ENCODE results near the gene TEDC2.
"Not testable (repeated sequence)": the region's sequence is repeated elsewhere in the genome, so short reads cannot be mapped to it uniquely, and the experiment has no call there.

TEDC2 gene

DNA sequence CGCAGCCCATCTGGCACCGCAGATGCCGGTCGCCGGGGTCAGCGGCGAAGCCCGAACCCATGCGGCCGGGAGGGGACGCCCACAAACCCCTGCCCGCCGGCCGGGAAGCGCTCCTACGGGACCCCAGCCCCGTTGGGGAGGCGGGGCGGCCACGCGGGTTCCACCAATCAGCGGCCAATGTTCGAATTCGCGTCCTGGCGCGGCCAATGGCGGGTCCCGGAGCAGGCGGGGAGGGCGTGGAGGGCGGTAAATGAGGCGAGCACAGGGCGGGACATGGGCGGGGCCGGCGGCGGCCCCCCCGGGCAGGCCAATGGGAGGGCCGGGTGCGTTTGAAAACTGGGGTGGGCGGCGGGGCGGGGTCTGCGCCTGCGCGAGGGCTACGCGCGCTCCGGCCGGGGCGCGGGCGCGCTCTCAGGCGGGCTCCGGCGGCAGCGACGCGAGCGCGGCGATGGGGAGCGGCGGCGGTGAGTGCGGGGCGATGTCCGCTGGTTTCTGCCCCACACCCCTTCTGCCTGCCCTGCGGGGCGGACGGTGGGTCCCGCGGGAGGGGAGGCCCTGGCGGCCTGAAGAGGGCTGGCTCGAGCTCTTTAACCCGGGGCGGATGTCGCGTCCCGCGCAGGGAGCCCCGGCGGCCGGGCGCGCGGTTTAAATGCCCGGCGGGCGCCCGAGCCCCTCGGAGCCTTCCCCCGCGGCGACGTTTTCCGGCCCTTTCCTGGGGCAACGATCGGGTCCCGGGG, 30.7 kb upstream of the TEDC2 start, which contains the start of gene CCNF:
Gene CCNF (plus strand): TSS at position 414 of the 737 bp plus-strand sequence. CDS start 35 bp downstream, at position 449.
- POLR2A ChIA-PET = interaction anchor here (0.5 to 0.6 kb wide), 2 partner anchors 15 to 16 kb away, joined by 3 read pairs; no protein-coding TSS in a partner anchor
- DNase-seq (ENCODE audit: extremely low spot score) = peak; percentile 100
- CTCF ChIA-PET = interaction anchor here (0.7 to 3.0 kb wide), 13 partner anchors 11 to 235 kb away, joined by 3 to 17 read pairs (median 4); no protein-coding TSS in a partner anchor
- TF ChIP-seq, protein P1, sequence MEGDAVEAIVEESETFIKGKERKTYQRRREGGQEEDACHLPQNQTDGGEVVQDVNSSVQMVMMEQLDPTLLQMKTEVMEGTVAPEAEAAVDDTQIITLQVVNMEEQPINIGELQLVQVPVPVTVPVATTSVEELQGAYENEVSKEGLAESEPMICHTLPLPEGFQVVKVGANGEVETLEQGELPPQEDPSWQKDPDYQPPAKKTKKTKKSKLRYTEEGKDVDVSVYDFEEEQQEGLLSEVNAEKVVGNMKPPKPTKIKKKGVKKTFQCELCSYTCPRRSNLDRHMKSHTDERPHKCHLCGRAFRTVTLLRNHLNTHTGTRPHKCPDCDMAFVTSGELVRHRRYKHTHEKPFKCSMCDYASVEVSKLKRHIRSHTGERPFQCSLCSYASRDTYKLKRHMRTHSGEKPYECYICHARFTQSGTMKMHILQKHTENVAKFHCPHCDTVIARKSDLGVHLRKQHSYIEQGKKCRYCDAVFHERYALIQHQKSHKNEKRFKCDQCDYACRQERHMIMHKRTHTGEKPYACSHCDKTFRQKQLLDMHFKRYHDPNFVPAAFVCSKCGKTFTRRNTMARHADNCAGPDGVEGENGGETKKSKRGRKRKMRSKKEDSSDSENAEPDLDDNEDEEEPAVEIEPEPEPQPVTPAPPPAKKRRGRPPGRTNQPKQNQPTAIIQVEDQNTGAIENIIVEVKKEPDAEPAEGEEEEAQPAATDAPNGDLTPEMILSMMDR (IDR thresholded peaks at IDR 0.05; ENCODE audit: control extremely low read depth, extremely low read depth, low read depth, missing control alignments) = no peak

DNA sequence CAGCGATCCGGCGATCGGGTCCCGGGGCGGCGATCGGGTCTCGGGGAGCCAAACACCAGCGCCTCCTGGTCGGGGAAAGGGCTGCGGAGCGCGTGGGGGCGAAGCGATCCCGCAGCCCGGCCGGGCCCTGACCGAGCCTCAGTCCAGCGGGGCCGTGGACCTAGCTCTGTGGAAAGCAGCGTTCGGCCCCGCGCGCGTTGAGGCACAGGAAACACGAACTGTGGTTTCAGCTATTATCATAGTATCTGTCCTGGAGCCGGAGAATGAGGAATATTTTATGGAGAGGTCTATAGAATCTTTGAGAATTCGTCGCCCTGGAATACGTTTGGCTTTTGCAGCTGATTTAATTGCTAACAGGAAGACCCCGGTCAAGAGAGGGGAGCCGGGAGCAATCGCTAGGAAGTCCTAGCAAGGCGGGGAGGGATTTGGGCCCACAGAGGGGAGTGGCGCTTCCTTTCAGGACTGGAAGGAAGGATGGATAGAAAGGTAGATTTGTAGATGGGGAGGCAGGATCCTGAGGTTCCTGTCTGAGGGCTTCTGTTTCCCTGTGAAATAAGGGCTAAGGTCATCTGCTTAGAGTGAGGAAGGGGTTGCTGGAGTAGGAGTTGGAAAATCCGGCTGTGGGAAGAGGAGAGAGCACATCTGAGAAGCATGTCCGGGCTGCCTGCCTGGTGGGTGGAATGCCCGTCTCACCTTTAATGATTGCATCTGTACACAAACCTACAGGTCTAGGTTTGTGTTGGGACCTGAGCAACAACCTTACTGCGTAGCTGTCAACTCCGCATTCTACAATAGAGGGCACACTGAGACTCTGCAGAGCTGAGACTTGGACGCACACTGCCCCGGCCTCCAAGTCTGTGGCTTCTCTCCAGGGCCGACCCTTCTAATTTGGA, 29.9 kb upstream of the TEDC2 start:
- ChIA-PET POLR2A (interaction anchor here (0.5 to 0.6 kb wide), 3 partner anchors 14 to 17 kb away, joined by 3 to 5 read pairs (median 3); no protein-coding TSS in a partner anchor), CTCF (interaction anchor here (0.7 to 3.0 kb wide), 12 partner anchors 9 to 235 kb away, joined by 3 to 17 read pairs (median 4); no protein-coding TSS in a partner anchor)
- TF ChIP-seq, protein P1 (IDR thresholded peaks at IDR 0.05; ENCODE audit: control extremely low read depth, extremely low read depth, low read depth, missing control alignments) = peak; percentile 62
- DNase-seq (ENCODE audit: extremely low spot score) = peak; percentile 59

DNA sequence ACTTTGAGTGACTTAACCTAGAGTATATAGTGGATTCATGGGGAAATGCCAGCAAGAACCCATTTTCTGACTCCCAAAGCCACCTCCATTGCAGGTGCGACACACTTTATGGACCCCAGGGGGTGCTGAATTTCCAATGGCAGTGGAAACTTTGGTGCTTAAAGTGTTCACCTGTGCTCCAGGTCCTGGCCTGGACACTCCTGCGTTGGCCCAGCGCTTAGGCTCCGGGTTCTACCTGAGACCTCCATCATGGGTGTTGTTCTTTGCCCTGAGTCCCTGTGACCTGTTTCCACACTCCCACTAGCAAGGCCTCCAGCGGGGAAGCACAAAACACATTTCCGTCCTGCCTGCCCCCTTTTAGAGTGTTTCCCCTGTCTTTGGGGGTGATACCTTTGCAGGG, 27.6 kb upstream of the TEDC2 start:
- DNase-seq (ENCODE audit: extremely low spot score) = no peak
- ChIA-PET CTCF (interaction anchor here (1.5 kb wide), 1 partner anchor 37 kb away, joined by 4 read pairs; no protein-coding TSS in a partner anchor), POLR2A (no interaction called here)
- TF ChIP-seq, protein P1 (IDR thresholded peaks at IDR 0.05; ENCODE audit: control extremely low read depth, extremely low read depth, low read depth, missing control alignments) = no peak

DNA sequence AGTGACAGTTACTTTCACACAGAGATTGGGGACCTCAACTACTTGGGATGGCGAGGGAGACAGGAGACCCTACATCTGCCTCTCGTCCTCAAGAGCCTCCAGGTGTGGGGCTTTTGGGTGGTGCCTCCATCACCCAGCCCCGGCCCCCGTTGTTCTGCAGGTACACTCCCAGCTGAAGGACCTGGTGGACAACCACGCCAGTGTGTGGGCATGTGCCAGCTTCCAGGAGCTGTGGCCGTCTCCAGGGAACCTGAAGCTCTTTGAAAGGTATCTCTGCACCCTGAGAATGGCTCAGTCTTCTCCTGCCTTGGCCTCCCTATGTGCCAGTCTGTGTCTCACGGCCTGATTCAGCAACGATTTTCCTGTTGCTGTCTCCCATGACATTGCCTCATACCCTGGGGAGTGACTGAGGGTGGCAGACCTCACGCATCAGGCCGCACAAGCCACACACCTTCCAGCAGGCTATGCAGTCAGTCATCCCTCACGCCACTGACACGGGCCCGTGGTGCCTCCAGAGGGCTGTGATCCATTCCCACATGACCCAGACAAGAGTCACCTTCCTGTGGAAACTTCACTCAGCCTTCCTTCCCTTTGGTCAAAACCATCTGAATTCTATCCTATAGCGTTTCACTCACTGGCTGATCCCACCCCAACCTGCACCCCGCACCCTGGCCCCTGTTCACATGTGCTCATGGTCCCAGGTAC, 27.0 kb upstream of the TEDC2 start:
- DNase-seq (ENCODE audit: extremely low spot score) = no peak
- TF ChIP-seq, protein P1 (IDR thresholded peaks at IDR 0.05; ENCODE audit: control extremely low read depth, extremely low read depth, low read depth, missing control alignments) = no peak
- POLR2A ChIA-PET = no interaction called here
- CTCF ChIA-PET = interaction anchor here (1.5 kb wide), 1 partner anchor 36 kb away, joined by 4 read pairs; no protein-coding TSS in a partner anchor

DNA sequence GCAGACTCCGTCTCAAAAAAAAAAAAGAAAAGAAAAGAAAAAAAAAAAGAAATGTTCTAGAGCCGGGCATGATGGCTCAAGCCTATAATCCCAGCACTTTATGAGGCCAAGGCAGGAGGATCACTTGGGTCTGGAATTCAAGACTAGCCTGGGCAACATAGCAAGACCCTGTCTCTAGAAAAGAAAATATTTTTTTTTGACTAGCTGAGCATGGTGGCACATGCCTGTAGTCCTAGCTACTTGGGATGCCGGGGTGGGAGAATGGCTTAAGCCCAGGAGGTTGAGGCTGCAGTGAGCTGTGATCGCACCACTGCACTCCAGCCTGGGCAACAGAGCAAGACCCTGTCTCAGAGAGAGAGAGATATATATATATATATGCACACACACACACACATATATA, 24.7 kb upstream of the TEDC2 start:
- DNase-seq (ENCODE audit: extremely low spot score); POLR2A ChIA-PET: not testable (repeated sequence)
- CTCF ChIA-PET = interaction anchor here (1.0 kb wide), 1 partner anchor 431 kb away, joined by 3 read pairs; no protein-coding TSS in a partner anchor

DNA sequence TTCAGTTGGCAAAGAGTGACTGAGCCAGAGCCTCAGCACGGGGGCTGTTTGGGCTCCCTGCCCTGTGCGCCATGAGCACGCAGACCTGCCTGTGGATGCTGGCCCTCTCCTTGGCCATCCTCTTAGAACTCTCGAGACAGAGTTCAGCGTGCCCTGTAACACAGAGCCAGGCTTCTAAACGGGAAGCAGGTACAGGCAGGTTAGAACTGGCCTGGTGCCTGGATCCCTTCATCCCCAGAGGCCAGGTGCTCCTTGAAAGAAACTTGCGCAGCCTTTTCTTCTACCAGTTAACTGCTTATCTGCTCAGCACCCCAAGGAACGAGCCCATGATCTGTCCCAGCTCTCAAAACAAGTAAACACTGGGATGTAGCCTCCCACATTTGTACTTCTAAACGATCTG, 23.8 kb upstream of the TEDC2 start:
- ChIA-PET CTCF (interaction anchor here (1.0 kb wide), 1 partner anchor 432 kb away, joined by 3 read pairs; no protein-coding TSS in a partner anchor), POLR2A (interaction anchor here (0.7 kb wide), 1 partner anchor 1674 kb away, joined by 4 read pairs; no protein-coding TSS in a partner anchor)
- TF ChIP-seq, protein P1 (IDR thresholded peaks at IDR 0.05; ENCODE audit: control extremely low read depth, extremely low read depth, low read depth, missing control alignments) = no peak
- DNase-seq (ENCODE audit: extremely low spot score) = no peak
